Right lobe of liver (tissue), 6 donors: Measurements from ENCODE around the gene CCT6B. TPM values are rescaled to one million over a fixed set of nuclear protein-coding genes. Genes with fewer than 3 reads are reported as not detected.

Experiments
- ATAC-seq, 4 donors: fragments of 200-7000 bp; cut with Tn5 transposase; one replicate each; pipeline ENCODE4 v1.9.1; 2020; ENCODE audit warnings: mild to moderate bottlenecking in 4 of 4, moderate library complexity in 4 of 4
- DNase-seq, 3 donors: peaks; one replicate each; pipeline ENCODE4 v3.0.0-alpha.2; 2020
- H3K27ac ChIP-seq, 3 donors: fragments of 200-600 bp; one replicate each; pipeline ENCODE4 v1.8.0; 2022
- H3K27me3 ChIP-seq, 2 donors: fragments of 200-600 bp; one replicate each; pipeline ENCODE4 v1.8.0; 2022
- H3K36me3 ChIP-seq, 4 donors: fragments of 200-600 bp; sonication (generic) in 1 of 4; one replicate each; pipeline versions ENCODE4 v1.5.1 to v1.8.0; 2017 to 2022; ENCODE audit warnings: control low read depth in 1 of 4
- H3K4me1 ChIP-seq, 4 donors: fragments of 200-600 bp; sonication (generic) in 1 of 4; one replicate each; pipeline versions ENCODE4 v1.5.1 to v1.8.0; 2017 to 2022; ENCODE audit warnings: control low read depth in 1 of 4
- H3K4me3 ChIP-seq, 3 donors: fragments of 200-600 bp; one replicate each; pipeline ENCODE4 v1.8.0; 2022
- H3K9me3 ChIP-seq, 4 donors: fragments of 200-600 bp; sonication (generic) in 1 of 4; one replicate each; pipeline versions ENCODE4 v1.5.1 to v1.8.0; 2017 to 2022; ENCODE audit warnings: control low read depth in 1 of 4
- POLR2A ChIP-seq: fragments of 450-650 bp; IDR thresholded peaks from one replicate; pipeline ENCODE4 v1.6.1; 2017; ENCODE audit warnings: antibody characterized with exemption, mild to moderate bottlenecking
- WGBS: methylation state at CpG from one replicate; pipeline ENCODE4 v1.1.6; 2018; ENCODE audit warnings: low coverage, low lambda C conversion rate; ENCODE audit not compliant: insufficient coverage; ENCODE audit errors: missing lambda C conversion rate; 5-methylcytosine and 5-hydroxymethylcytosine counted together
- intact Hi-C, 2 donors: fragments of 100-400 bp; cut with DNase I; formaldehyde crosslinking; loops; one replicate each; pipeline versions ENCODE4 v1.11.2 to v1.14.1; 2022
- total RNA-seq, 6 experiments: library from RNA; depleted of rRNA in 2 of 6; stranded (reverse); fragments of >200 nt in 2 of 6; fragmentation: NEBNext Ultra II Directional in 3 of 6; extraction: Animal tissue kit (Norgen Biotek cat#: 25700) in 3 of 6; gene quantifications; one replicate each; pipeline versions ENCODE4 v1.1.0 to v1.2.4, GENCODE V29; 2016 to 2023
- TF ChIP-seq, protein P1 (sequence below), 4 donors: fragments of 200-600 bp in 3 of 4; fragments of 450-650 bp in 1 of 4; IDR thresholded peaks; one replicate each; pipeline versions ENCODE4 v1.5.1 to v1.8.0; 2016 to 2022; ENCODE audit warnings: antibody characterized with exemption in 4 of 4, mild to moderate bottlenecking in 2 of 4
- donor health status: DM: no; HTN: yes; CAD: no.
- donor health status: DM: no; HTN: no; CAD: no.
- donor health status: DM: no; HTN: no; CAD: no.
- donor health status: DM: no; HTN: yes; CAD: no.
- donor health status: DM: no; HTN: yes; CAD: no.

The CCT6B gene
- total RNA-seq, 6 experiments from 2014 or later = 0.31 to 2.4 (median 1.1) TPM

DNA sequence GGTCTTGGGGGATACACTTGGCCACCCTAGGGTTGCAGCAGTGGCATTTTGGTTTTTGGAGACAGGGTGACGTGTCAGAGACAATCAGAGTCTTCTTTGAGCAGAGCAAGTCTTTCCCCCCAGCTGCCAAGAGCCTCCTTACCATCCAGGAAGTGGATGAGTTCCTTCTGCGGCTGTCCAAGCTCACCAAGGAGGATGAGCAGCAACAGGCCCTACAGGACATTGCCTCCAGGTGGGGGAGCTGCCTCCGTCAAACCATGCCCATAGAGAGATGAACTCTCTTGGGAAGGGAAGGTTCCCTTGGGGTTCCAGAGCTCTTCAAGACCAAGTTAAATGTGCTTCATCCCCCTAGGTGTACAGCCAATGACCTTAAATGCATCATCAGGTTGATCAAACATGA lies 30.3 kb upstream of the CCT6B start:
- no peaks in the 10 kb centered on the region for H3K9me3 ChIP-seq
- no peak for DNase-seq
- H3K4me3 ChIP-seq = no peak overlapping the region
- 80% methylated on average over 1 of the region's 3 CpGs for WGBS
- no peaks in the 10 kb centered on the region for H3K4me1 ChIP-seq
- intact Hi-C loops = loop anchor here (10.0 kb wide), 2 partner anchors 103 to 123 kb away; partner anchors contain the start of gene RAD51D (in 1 of the 2)
- no peaks in the 10 kb centered on the region for H3K27me3 ChIP-seq
- H3K36me3 ChIP-seq = peaks cover 0 to 61% (median 14%) of the 10 kb centered on the region in 4 donors
- TF ChIP-seq, protein P1, sequence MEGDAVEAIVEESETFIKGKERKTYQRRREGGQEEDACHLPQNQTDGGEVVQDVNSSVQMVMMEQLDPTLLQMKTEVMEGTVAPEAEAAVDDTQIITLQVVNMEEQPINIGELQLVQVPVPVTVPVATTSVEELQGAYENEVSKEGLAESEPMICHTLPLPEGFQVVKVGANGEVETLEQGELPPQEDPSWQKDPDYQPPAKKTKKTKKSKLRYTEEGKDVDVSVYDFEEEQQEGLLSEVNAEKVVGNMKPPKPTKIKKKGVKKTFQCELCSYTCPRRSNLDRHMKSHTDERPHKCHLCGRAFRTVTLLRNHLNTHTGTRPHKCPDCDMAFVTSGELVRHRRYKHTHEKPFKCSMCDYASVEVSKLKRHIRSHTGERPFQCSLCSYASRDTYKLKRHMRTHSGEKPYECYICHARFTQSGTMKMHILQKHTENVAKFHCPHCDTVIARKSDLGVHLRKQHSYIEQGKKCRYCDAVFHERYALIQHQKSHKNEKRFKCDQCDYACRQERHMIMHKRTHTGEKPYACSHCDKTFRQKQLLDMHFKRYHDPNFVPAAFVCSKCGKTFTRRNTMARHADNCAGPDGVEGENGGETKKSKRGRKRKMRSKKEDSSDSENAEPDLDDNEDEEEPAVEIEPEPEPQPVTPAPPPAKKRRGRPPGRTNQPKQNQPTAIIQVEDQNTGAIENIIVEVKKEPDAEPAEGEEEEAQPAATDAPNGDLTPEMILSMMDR (IDR thresholded peaks at IDR 0.05) = no peak
- no peak for TF ChIP-seq POLR2A
- H3K27ac ChIP-seq = no peak overlapping the region
- ATAC-seq = no peak

DNA sequence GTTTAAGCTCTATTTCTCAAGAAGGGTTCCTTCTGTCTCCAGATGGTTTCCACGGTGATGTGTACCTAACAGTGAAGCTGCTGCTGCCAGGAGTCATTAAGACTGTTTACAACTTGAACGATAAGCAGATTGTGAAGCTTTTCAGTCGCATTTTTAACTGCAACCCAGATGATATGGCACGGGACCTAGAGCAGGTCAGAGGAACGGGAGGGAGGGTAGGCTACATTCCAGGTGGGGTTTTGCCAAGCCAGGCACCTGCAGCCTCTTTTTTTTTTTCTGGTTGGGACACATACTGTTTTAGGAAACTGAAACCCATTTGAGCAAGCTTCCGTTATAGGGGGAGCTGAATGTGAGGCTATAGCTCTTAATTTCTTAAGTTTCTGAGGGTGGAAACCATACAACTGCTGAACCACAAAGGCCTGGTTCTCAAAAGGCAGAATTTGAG lies 29.7 kb upstream of the CCT6B start:
- H3K4me1 ChIP-seq = no peaks in the 10 kb centered on the region
- no peak for ATAC-seq
- H3K27me3 ChIP-seq = no peaks in the 10 kb centered on the region
- no peak overlapping the region for H3K4me3 ChIP-seq
- H3K27ac ChIP-seq = no peak overlapping the region
- TF ChIP-seq, protein P1 (IDR thresholded peaks at IDR 0.05) = no peak
- TF ChIP-seq POLR2A = no peak
- no peaks in the 10 kb centered on the region for H3K9me3 ChIP-seq
- intact Hi-C loops = loop anchor here (10.0 kb wide), 2 partner anchors 104 to 124 kb away; partner anchors contain the start of gene RAD51D (in 1 of the 2)
- DNase-seq = no peak
- WGBS = 75% methylated on average over 6 of the region's 6 CpGs
- H3K36me3 ChIP-seq = peaks cover 0 to 61% (median 14%) of the 10 kb centered on the region in 4 donors

DNA sequence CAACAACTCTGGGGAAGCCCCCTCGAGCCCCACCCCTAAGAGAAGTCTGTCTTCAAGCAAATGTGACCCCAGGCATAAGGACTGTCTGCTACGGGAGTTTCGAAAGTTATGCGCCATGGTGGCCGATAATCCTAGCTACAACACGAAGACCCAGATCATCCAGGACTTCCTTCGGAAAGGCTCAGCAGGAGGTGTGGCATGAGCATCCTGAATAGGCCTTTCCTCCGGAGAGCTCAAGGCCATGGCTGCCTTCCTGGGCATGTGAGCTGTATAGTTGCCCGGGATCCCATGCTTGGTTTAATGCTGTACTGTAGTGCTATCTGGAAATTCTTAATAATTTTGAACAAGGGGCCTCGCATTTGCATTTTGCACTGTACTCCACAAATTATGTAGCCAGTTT lies 28.2 kb upstream of the CCT6B start:
- no peaks in the 10 kb centered on the region for H3K4me1 ChIP-seq
- H3K4me3 ChIP-seq = no peak overlapping the region
- no peak overlapping the region for H3K27ac ChIP-seq
- no peaks in the 10 kb centered on the region for H3K9me3 ChIP-seq
- ATAC-seq = peak in 1 of 4 donors; percentile 26
- no peak for TF ChIP-seq POLR2A
- TF ChIP-seq, protein P1 (IDR thresholded peaks at IDR 0.05) = no peak
- DNase-seq = no peak
- WGBS = 65% methylated on average over 7 of the region's 10 CpGs
- no peaks in the 10 kb centered on the region for H3K27me3 ChIP-seq
- H3K36me3 ChIP-seq = peaks cover 0 to 58% (median 11%) of the 10 kb centered on the region in 4 donors
- intact Hi-C loops = no loop called here

DNA sequence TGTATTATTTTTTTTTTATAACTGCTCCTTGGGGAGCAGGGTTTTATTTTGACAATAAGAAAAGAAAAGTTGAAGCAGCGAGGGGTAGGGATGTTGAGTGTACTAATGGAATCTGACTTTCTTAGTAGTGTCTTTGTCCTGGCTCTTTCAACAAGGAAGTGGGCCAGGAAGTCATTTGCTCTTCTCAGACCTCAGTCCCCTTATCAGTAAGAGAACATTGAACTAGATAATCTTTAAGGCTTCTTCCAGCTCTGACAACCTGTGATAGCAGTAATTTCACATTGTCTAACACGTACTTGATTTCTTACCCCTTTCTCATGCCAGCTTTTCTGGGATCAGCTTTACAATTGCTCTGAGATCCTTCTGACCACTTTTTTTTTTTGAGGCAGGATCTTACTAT lies 27.4 kb upstream of the CCT6B start:
- Histone ChIP-seq H3K4me1 (no peaks in the 10 kb centered on the region), H3K27ac (no peak overlapping the region), H3K27me3 (no peaks in the 10 kb centered on the region), H3K36me3 (peaks cover 0 to 49% (median 11%) of the 10 kb centered on the region in 4 donors), H3K9me3 (no peaks in the 10 kb centered on the region), H3K4me3 (no peak overlapping the region)
- DNase-seq (no peak), ATAC-seq (no peak)
- TF ChIP-seq, protein P1 (IDR thresholded peaks at IDR 0.05) = no peak
- TF ChIP-seq POLR2A = no peak
- intact Hi-C loops = no loop called here
- 63% methylated on average over 1 of the region's 2 CpGs for WGBS

DNA sequence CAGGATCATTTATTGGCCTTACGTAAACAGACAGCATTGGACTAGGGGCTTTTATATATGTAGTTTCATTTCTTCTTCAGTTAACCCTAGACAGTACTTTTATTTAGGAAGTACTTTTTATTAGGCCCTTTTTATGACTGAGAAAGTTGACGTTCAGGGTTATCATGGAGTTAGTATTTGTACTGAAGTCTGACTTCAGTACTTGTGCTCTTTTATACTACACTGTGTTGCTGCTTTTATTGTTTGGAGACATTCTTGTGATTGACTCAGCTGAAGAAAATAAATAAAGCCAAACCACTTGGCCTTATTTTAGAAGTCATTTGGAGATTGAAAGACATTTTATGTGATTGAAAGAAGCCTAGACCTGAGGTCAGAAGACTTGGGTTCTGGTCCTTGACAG lies 26.0 kb upstream of the CCT6B start:
- WGBS = 85% methylated on average over 2 of the region's 2 CpGs
- Histone ChIP-seq H3K27me3 (no peaks in the 10 kb centered on the region), H3K9me3 (no peaks in the 10 kb centered on the region), H3K4me3 (no peak overlapping the region), H3K4me1 (no peaks in the 10 kb centered on the region), H3K36me3 (peaks cover 0 to 38% (median 6%) of the 10 kb centered on the region in 4 donors), H3K27ac (no peak overlapping the region)
- TF ChIP-seq POLR2A = no peak
- DNase-seq = no peak
- intact Hi-C loops = no loop called here
- no peak for ATAC-seq
